ENCODE results near the gene SLC35G6.
"Not testable (repeated sequence)": the region's sequence is repeated elsewhere in the genome, so short reads cannot be mapped to it uniquely, and the experiment has no call there.

Gene SLC35G6

DNA sequence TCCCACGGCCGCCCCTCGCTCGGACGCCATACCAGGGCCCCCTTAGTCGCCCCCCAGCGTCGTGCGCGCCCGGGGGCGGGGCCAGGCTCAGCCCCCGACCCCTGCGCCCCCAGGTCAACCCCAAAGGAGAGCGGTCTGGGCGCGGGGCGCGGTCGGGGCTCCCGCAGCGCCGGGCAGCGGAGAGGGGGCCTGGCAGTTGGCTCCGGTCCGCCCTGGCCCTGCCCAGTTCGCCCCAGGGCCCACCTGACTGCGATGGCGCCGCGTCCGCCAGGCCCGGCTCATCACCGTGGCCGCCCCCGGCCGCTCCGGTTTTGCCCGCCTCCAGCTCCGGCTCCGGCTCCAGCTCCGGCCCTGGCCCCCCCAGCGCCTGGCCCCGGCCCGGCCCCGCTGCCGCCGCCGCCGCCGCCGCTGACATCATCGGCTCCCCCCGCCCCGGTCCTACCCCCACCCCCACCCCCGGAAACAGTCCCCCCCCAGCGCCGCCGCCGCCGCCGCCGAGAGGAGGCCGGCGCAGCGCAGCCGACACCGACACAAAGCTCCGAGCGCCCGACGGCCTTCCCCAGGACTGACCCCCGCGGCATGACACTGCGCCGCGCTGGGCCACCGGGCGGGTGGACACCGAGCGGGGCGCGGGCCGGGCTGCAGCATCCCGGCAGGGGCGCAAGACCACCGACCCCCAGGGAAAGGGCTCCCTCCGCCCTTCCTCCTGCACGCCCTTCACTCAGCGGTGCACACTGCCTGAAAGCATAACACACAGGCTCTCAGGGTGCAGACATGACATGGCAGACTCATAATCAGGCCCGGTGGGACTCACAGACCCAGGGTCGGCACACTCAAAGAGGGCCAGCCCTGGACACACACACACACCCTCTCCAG, 1.8 kb upstream of the SLC35G6 start, which contains the start of gene ZBTB4:
Gene ZBTB4, minus strand, starts transcription at position 419 of the 876 bp plus-strand sequence. CDS start 12,830 bp downstream, outside the sequence.
- DNase-seq (ENCODE audit: low spot score in 2 of 2) (peak; percentile 53 to 66), ATAC-seq (ENCODE audit: low read depth) (peak; percentile 11)
- Mint-ChIP-seq H3K4me1 (peaks cover 55% of the 10 kb centered on the region), H3K27ac (peak within 1 kb of the TSS; percentile 93), H3K36me3 (no peaks in the 10 kb centered on the region), H3K4me3 (peak within 1 kb of the TSS; percentile 91), H3K27me3 (no peaks in the 10 kb centered on the region), H3K9me3 (no peaks in the 10 kb centered on the region)

DNA sequence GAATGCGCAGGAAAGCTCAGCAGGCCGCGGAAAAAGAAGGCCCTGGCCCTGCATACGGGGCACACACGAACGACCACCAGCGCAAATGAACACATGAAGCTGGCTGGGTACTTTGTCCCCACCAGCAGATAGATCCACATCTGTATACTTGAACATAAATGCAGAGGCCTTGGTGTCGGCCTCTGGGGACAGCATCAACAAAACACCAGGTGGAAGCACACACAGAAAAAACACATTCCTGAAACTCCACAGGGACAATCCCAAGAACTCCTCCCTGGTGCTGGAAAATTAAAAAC, 1.2 kb upstream of the SLC35G6 start:
- no peak for ATAC-seq (ENCODE audit: low read depth)
- peaks cover 59% of the 10 kb centered on the region for H3K4me1 Mint-ChIP-seq
- no peaks in the 10 kb centered on the region for H3K27me3 Mint-ChIP-seq
- H3K27ac Mint-ChIP-seq: peak overlapping the region; percentile 92
- H3K36me3 Mint-ChIP-seq: no peaks in the 10 kb centered on the region
- peak overlapping the region; percentile 89 for H3K4me3 Mint-ChIP-seq
- no peaks in the 10 kb centered on the region for H3K9me3 Mint-ChIP-seq
- DNase-seq (ENCODE audit: low spot score in 2 of 2): no peak

DNA sequence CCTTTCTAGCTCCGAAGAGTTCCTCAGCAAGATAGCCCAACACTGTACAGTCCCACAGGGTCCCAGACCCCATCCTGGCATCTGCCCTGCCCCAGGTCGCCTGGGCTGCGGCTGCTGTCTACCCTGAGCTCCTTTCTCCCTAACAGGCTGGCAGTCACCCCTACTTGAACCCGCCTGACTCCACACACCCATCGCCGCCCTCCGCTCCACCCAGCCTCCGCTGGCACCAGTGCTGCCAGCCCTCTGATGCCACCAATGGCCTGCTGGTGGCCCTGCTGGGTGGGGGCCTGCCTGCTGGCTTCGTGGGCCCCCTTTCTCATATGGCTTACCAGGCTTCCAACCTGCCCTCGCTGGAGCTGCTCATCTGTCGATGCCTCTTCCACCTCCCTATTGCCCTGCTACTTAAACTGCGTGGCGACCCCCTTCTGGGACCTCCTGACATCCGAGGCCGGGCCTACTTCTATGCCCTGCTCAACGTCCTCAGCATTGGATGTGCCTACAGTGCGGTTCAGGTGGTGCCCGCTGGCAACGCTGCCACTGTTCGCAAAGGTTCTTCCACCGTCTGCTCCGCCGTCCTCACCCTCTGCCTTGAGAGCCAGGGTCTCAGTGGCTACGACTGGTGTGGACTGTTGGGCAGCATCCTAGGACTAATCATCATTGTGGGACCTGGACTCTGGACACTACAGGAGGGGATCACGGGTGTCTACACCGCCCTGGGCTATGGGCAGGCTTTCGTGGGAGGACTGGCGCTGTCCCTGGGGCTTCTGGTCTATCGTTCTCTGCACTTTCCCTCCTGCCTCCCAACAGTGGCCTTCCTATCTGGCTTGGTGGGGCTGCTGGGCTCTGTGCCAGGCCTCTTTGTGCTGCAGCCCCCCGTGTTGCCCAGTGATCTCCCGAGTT, 846 bp downstream of the SLC35G6 start:
- Mint-ChIP-seq H3K4me1 (peaks cover 60% of the 10 kb centered on the region), H3K4me3 (peak overlapping the region; percentile 99), H3K27ac (peak overlapping the region; percentile 100)
- not testable (repeated sequence) for ATAC-seq (ENCODE audit: low read depth); H3K9me3 Mint-ChIP-seq; H3K36me3 Mint-ChIP-seq; H3K27me3 Mint-ChIP-seq; DNase-seq (ENCODE audit: low spot score in 2 of 2)

DNA sequence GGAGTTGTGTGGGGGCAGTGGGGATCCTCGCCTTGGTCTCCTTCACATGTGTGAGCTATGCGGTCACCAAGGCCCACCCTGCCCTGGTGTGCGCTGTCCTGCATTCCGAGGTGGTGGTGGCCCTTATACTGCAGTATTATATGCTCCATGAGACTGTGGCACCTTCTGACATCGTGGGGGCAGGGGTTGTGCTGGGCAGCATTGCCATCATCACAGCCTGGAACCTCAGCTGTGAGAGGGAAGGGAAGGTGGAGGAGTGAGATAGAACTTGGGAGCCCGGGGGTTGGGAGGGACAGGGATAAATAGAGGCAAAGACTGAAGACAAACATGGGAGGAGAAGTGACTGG, 1.5 kb downstream of the SLC35G6 start:
- DNase-seq (ENCODE audit: low spot score in 2 of 2); H3K36me3 Mint-ChIP-seq; H3K27me3 Mint-ChIP-seq; ATAC-seq (ENCODE audit: low read depth); H3K9me3 Mint-ChIP-seq: not testable (repeated sequence)
- Mint-ChIP-seq H3K4me3 (peak overlapping the region; percentile 99), H3K27ac (peak overlapping the region; percentile 100), H3K4me1 (peaks cover 59% of the 10 kb centered on the region)

DNA sequence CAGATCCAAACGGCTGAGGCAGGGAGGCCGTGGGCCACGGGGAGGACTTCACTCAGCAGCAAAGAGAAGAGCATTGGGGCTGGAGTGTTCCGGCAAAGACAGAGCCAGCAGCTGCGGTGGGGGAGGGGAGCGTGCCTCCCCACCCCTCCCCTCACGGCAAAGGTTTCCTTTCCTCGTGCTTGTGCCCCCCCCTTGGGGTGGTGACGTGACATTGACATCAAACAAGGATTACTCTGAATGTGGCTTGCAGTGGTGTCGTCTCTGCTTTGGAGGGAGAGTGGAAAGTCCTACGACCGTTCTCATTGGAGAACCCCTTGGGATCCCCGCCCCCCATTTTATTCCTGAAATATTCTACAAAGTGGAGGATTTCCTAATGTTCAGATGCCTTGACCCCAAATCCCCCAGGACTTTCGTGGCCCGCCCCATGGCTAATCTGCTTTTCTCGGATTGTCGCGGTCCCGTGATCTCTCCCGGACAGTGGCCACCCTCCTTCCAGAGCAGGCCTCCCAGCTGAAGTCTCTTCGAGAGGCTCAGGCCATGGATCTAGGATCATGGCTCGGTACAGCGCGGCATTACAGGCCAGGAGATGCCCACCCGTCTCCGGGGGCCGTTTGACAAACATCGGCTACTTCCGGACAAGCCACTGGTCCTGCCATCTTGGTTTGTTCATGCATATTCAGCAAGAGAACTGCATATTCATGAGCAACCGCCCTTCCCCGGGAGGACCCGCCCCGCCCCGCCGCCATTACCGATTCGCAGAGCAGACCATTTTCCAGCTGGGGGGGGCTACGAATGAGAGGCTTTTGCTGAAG, 2.2 kb downstream of the SLC35G6 start:
- ATAC-seq (ENCODE audit: low read depth) (peak; percentile 58), DNase-seq (ENCODE audit: low spot score in 2 of 2) (peak; percentile 82 to 93)
- no peaks in the 10 kb centered on the region for H3K27me3 Mint-ChIP-seq
- H3K4me3 Mint-ChIP-seq: peak overlapping the region; percentile 99
- peaks cover 4% of the 10 kb centered on the region for H3K36me3 Mint-ChIP-seq
- peak overlapping the region; percentile 100 for H3K27ac Mint-ChIP-seq
- H3K4me1 Mint-ChIP-seq: peaks cover 54% of the 10 kb centered on the region
- H3K9me3 Mint-ChIP-seq: no peaks in the 10 kb centered on the region

DNA sequence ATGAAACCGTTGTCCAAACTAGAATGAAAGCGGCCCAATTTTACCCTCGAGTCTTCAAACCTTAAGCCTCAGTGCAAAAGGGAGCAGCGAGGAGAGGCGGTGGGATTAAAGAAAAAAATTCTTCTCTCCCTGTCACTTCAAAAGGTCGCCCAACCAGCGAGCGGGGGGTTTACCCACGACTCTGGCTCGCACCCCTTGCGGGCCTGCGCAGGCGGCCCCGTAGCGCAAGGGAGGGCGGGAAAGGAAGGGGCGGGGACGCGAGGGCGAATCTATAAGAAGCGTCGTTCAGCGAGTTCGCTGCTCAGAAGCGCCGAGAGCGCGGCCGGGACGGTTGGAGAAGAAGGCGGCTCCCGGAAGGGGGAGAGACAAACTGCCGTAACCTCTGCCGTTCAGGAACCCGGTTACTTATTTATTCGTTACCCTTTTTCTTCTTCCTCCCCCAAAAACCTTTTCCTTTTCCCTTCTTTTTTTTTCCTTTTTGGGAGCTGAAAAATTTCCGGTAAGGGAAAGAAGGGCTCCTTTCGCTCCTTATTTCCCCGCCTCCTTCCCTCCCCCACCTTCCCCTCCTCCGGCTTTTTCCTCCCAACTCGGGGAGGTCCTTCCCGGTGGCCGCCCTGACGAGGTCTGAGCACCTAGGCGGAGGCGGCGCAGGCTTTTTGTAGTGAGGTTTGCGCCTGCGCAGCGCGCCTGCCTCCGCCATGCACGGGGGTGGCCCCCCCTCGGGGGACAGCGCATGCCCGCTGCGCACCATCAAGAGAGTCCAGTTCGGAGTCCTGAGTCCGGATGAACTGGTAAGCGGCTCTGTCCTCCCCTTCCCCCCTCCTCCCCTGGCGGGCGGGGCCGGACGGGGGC, 3.0 kb downstream of the SLC35G6 start, which contains the start of gene POLR2A:
Gene POLR2A, plus strand, starts transcription at position 300 of the 852 bp plus-strand sequence.
- Mint-ChIP-seq H3K9me3 (no peaks in the 10 kb centered on the region), H3K27me3 (no peaks in the 10 kb centered on the region), H3K36me3 (peaks cover 6% of the 10 kb centered on the region), H3K4me1 (peaks cover 56% of the 10 kb centered on the region), H3K4me3 (peak within 1 kb of the TSS; percentile 99), H3K27ac (peak within 1 kb of the TSS; percentile 100)
- DNase-seq (ENCODE audit: low spot score in 2 of 2) (peak; percentile 100), ATAC-seq (ENCODE audit: low read depth) (peak; percentile 66)

DNA sequence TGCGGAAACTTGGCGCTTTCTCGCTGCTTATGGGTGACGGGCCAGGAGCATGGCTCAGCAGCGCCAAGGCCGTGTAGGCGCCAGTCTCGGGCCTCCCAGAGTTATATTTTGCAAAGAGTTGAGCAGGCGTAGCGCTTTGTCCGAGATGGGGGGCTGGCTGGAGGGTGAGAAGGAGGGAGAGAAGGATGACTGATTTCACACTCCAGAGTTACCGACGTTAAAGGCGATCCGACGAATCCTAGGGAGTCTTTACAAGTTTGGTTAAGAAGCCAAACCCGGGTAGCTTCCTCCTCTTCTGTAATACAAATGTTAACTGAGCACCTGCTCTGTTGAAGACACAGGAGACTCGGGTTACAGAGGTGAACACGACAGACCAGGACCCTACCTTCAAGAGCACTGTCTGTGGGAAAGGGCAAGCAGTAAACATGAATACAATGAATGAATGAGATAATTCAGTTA, 3.7 kb downstream of the SLC35G6 start:
- Mint-ChIP-seq H3K4me1 (peaks cover 56% of the 10 kb centered on the region), H3K36me3 (peaks cover 7% of the 10 kb centered on the region), H3K4me3 (peak overlapping the region; percentile 99), H3K27me3 (no peaks in the 10 kb centered on the region), H3K9me3 (no peaks in the 10 kb centered on the region), H3K27ac (peak overlapping the region; percentile 100)
- ATAC-seq (ENCODE audit: low read depth): no peak
- no peak for DNase-seq (ENCODE audit: low spot score in 2 of 2)

DNA sequence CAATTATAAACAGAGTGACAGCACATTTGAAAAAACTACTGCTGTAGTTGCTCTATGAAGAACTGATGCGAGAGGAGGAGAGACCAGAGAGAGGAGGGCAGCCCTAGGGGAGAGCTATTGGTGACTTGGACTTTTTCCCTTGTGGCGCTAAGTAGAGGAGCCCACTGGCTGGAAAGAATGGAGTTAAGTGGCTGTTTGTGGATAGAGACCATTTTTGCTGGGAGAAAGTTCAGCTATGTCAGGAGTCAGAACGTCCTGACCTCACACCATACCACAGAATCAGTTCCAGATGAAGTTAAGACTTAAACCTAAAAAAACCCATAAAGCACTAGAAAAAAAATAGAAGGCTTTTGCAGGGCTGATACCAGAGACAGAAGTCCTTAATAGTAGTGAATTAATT, 4.9 kb downstream of the SLC35G6 start:
- Mint-ChIP-seq H3K36me3 (peaks cover 12% of the 10 kb centered on the region), H3K27me3 (no peaks in the 10 kb centered on the region), H3K4me3 (peak overlapping the region; percentile 72), H3K27ac (peak overlapping the region; percentile 49), H3K9me3 (no peaks in the 10 kb centered on the region), H3K4me1 (peaks cover 56% of the 10 kb centered on the region)
- DNase-seq (ENCODE audit: low spot score in 2 of 2) (no peak), ATAC-seq (ENCODE audit: low read depth) (no peak)

DNA sequence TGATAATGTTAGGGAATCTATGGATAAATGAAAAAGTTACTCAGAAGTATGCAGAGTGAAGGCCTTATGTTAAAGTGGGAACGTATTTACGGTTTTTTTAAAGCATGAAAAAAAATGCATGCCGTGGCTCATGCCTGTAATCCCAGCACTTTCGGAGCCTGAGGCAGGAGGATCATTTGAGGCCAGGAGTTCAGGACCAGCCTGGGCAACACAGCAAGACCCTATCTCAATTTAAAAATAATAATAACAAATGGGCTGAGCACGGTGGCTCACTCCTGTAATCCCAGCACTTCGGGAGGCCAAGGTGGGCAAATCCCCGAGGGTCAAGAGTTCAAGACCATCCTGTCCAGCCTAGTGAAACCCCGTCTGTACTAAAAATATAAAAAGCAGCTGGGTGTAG, 8.9 kb downstream of the SLC35G6 start:
- H3K27me3 Mint-ChIP-seq: no peaks in the 10 kb centered on the region
- no peak for ATAC-seq (ENCODE audit: low read depth)
- H3K27ac Mint-ChIP-seq: no peak overlapping the region
- peaks cover 53% of the 10 kb centered on the region for H3K4me1 Mint-ChIP-seq
- H3K4me3 Mint-ChIP-seq: no peak overlapping the region
- no peaks in the 10 kb centered on the region for H3K9me3 Mint-ChIP-seq
- peaks cover 22% of the 10 kb centered on the region for H3K36me3 Mint-ChIP-seq
- DNase-seq (ENCODE audit: low spot score in 2 of 2): no peak

DNA sequence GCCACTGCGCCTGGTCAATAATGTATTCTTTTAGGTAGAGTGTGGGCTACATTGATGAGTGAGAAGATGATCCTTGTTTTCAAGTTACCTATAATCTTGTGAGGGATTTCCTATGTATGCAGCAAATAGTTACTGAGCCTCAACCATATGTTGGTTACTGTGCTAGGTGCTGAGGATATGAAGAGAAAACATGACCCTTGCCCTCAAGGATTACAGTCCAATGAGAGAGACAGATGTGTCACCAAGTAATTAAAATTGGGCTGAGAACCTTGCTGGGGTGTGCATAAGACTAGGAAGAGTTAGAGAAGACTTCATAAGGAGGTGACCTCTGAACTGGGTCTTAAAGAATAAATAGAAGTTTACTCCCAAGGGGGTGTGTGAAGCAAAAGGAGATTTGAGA, 10.3 kb downstream of the SLC35G6 start:
- H3K4me1 Mint-ChIP-seq: peaks cover 44% of the 10 kb centered on the region
- ATAC-seq (ENCODE audit: low read depth): no peak
- no peak for DNase-seq (ENCODE audit: low spot score in 2 of 2)
- peaks cover 25% of the 10 kb centered on the region for H3K36me3 Mint-ChIP-seq
- no peaks in the 10 kb centered on the region for H3K9me3 Mint-ChIP-seq
- H3K4me3 Mint-ChIP-seq: no peak overlapping the region
- no peaks in the 10 kb centered on the region for H3K27me3 Mint-ChIP-seq
- no peak overlapping the region for H3K27ac Mint-ChIP-seq

DNA sequence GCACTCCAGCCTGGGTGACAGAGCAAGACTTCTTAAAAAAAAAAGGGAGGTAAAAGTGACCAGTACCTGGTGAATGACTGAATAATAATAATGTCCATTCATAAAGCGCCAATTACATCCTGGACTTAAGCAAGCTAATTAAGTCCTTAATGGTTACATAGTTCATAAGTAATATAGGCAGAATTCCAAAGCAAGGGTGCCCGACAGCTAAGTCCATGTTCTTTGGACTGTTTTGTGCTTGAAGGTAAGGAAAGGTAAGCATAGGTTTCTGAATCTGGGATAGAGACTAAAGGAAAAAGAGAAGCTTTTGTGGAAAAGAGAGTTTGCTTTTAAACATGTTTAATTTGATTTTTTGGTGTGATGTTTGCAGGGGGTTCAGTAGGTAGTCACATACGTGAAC, 12.7 kb downstream of the SLC35G6 start:
- H3K9me3 Mint-ChIP-seq: no peaks in the 10 kb centered on the region
- no peaks in the 10 kb centered on the region for H3K27me3 Mint-ChIP-seq
- no peak overlapping the region for H3K27ac Mint-ChIP-seq
- no peak for DNase-seq (ENCODE audit: low spot score in 2 of 2)
- peaks cover 31% of the 10 kb centered on the region for H3K4me1 Mint-ChIP-seq
- no peak overlapping the region for H3K4me3 Mint-ChIP-seq
- H3K36me3 Mint-ChIP-seq: peaks cover 27% of the 10 kb centered on the region
- ATAC-seq (ENCODE audit: low read depth): no peak

DNA sequence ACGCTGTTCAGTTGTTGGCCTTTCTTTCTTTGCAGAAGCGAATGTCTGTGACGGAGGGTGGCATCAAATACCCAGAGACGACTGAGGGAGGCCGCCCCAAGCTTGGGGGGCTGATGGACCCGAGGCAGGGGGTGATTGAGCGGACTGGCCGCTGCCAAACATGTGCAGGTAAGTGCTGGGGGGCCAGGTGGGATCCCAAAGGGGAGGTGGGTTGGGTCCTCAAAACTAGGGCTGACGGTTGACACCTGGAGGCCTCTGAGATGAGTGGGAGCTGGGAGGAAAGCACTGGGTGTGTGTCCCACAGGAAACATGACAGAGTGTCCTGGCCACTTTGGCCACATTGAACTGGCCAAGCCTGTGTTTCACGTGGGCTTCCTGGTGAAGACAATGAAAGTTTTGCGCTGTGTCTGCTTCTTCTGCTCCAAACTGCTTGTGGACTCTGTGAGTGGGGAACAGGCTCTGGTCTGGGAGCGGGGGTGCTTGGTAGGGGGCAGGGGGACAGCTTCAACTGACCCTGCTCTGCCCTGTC, 14.7 kb downstream of the SLC35G6 start:
- Mint-ChIP-seq H3K27me3 (no peaks in the 10 kb centered on the region), H3K36me3 (peaks cover 32% of the 10 kb centered on the region), H3K27ac (no peak overlapping the region), H3K4me3 (no peak overlapping the region), H3K4me1 (peaks cover 21% of the 10 kb centered on the region), H3K9me3 (no peaks in the 10 kb centered on the region)
- DNase-seq (ENCODE audit: low spot score in 2 of 2) (no peak), ATAC-seq (ENCODE audit: low read depth) (no peak)

All from memory B cell (primary cell).